GM19351 (cell line): ENCODE results near the gene SMAD7.

Experiments used
- ATAC-seq: cut with Tn5 transposase; IDR thresholded peaks from one replicate; pipeline ENCODE4 v1.9.1; 2021; ENCODE audit warnings: mild to moderate bottlenecking, moderate library complexity; ENCODE audit not compliant: unreplicated experiment

Gene SMAD7

GRCh38 chr18:48950536-48951447, at the start of gene SMAD7:
Gene SMAD7 (minus strand): TSS chr18:48950965. CDS start chr18:48950424, 541 bp downstream.
- ATAC-seq, result no peak

DNA sequence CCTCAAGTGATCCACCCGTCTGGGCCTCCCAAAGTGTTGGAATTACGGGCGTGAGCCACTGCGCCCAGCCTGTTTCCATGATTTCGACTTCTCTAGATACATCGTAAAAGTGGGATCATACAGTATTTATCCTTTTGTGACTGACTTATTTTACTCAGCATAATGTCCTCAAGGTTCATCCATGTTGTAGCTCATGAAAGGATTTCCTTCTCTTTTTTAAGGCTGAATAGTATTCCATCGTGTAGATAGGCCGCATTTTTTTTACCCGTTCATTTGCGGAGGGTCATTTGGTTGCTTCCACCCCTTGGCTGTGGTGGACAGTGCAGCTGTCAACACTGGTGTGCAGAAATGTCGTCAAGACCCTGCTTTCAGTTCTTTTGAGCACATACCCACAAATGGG, 48.8 kb upstream of the SMAD7 start:
- ATAC-seq, result no peak

GRCh38 chr18:48997985-48998831, 47.4 kb upstream of the SMAD7 start:
- ATAC-seq, result no peak

DNA sequence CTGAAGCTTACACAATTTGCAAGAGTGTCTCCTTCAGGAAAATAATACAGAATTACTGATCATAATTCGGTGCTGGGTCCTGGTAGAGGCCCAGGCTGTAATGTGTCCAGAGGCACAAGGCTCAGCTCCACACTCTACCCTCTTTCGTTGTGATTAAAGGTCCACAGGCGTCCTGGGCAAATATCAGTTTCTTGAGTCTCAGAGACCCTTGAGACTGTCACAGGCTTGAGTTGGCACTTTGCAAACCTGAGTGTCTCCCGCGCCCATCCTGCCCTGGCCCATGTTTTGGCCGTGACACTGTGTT, 46.9 kb upstream of the SMAD7 start:
- no peak for ATAC-seq

- ATAC-seq, result no peak
Observed at GRCh38 chr18:48996901-48997463, 46.2 kb upstream of the SMAD7 start.

DNA sequence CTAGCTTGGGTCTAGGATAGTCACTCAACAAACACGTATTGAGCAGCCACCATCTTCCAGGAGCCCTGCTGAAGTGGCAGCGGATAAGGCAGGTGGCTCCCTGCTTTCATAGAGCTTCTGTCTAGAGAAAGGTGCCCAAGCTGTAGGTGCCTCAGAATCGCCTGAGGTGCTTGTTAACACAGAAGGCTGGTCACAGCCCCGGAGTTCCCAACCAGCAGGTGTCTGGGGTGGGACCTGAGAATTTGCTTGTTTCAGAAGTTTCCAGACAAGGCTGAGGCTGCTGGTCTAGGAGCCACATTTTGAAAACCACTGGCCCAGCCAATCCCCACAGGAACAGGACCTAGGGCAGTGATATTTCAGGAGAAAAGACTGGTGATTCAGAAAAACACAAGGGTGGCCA, 45.3 kb upstream of the SMAD7 start:
- ATAC-seq, result no peak

GRCh38 chr18:48994926-48995835, 44.4 kb upstream of the SMAD7 start:
- no peak for ATAC-seq

GRCh38 chr18:48994044-48994651, 43.4 kb upstream of the SMAD7 start:
- no peak for ATAC-seq

DNA sequence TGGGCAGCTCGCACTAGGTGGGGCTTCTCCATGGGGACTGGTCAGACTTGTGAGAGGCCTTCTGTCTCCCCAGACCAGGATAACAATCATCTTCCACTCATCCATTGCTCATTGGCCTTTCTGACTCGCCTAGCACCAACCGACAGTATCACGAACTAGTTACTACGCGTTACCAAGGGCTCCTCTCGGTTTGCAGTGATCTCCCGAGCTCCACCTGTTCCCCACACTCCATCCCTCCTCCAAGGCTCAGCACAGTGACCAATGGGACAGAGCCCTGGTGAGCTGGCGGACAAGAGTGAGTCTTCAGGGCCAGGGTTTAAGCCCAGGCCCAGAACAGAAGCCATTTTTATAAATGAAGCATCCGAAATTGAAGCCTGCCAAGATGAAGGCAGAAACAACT, 42.8 kb upstream of the SMAD7 start:
- ATAC-seq, result no peak

- ATAC-seq, result no peak
Observed at GRCh38 chr18:48992791-48993555, 42.2 kb upstream of the SMAD7 start.

- ATAC-seq, result no peak
Observed at GRCh38 chr18:48992133-48992532, 41.4 kb upstream of the SMAD7 start.

GRCh38 chr18:48991676-48992075, 40.9 kb upstream of the SMAD7 start:
- no peak for ATAC-seq

- no peak for ATAC-seq
Observed at GRCh38 chr18:48991319-48991660, 40.5 kb upstream of the SMAD7 start.

GRCh38 chr18:48990481-48991318, 39.9 kb upstream of the SMAD7 start:
- ATAC-seq, result no peak

- no peak for ATAC-seq
Observed at GRCh38 chr18:48989304-48990303, 38.8 kb upstream of the SMAD7 start.

DNA sequence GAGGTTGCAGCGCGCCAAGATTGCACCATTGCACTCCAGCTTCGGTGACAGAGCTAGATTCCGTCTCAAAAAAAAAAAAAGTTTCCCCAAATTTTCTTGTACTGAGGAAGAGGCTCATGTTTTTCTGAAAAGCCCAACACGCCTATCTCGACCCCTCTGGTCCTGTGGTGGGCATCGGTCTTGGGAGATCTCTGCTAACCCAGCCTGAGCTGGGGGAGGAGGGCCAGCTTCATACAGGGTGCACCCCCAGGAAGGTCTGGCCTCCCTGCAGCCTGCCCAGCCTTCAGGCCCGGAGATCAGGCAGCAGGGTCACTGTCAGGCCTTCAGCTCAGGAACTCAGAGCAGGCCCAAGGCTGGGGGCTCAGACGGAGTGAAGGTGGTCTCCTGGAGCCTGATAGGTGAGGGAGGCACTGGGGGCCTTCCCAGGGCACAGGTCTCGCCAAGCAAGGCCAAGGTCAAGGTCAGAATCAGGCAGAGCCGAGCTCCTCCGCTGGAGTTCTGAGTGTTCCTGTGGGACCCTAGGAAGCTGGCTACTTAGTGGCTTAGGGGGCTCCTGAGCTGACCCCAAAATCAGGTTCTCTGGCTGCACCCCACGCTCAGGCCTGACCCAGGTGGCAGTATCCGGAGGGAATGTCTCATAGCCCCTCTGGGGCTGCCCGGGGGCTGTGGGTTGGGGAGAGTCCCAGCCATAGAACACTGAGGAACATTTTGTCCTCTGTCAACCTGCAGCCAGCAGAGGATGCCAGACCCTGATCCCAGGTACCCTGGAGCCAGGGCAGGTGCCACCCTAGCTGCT, 37.9 kb upstream of the SMAD7 start:
- no peak for ATAC-seq

- no peak for ATAC-seq
Observed at GRCh38 chr18:48987821-48988220, 37.1 kb upstream of the SMAD7 start.
